K562 (cell line): ENCODE measurements around the gene MORC1. TPM values are rescaled to one million over a fixed set of nuclear protein-coding genes. Genes with fewer than 3 reads are reported as not detected.

Experiments used
- ATAC-seq: fragments of 200-7000 bp; cut with Tn5 transposase; 3 replicates; pipeline ENCODE4 v1.9.1; 2020; ENCODE audit warnings: moderate library complexity
- BruUV-seq: library from RNA; stranded (reverse); fragments of 400-500 nt; replicated peaks from 2 replicates; lab custom pipeline; 2021; lab: Mats Ljungman, UMichigan
- CTCF ChIA-PET: fragments of 300-600 bp; formaldehyde crosslinking; extraction: SDS; loops from one replicate; lab custom pipeline; 2021; ENCODE audit warnings: low intra/inter-chr PET ratio; lab: Yijun Ruan, JAX
- POLR2A ChIA-PET: fragments of 300-600, 350-650 bp; sonication (Branson Sonifier 250); formaldehyde crosslinking; extraction: SDS; loops from one replicate; lab custom pipeline; 2021; ENCODE audit warnings: antibody characterized with exemption, inconsistent platforms; lab: Yijun Ruan, JAX
- DNase-seq, 4 experiments: peaks; one replicate each; pipeline versions ENCODE4 v3.0.0 to v3.0.0-alpha.2; 2011 to 2018; ENCODE audit warnings: low spot score in 3 of 4, mixed read lengths in 3 of 4; ENCODE audit errors: extremely low read depth in 1 of 4
- FAIRE-seq: peaks from 2 replicates; lab custom pipeline; 2011; peaks lifted over from hg19 to GRCh38; lab: Jason Lieb, UNC
- H2AFZ ChIP-seq: 2 replicates; pipeline ENCODE4 v1.6.0; 2011; ENCODE audit warnings: low read depth, low read length, control low read depth, inconsistent platforms
- H3K27ac ChIP-seq: fragments of 200-600 bp; 3 replicates; pipeline ENCODE4 v1.8.0; 2011; ENCODE audit warnings: low read depth, mild to moderate bottlenecking, control low read depth, inconsistent platforms, low read length, moderate library complexity, mixed read lengths; ENCODE audit errors: extremely low read depth
- H3K27me3 ChIP-seq, 2 experiments: fragments of 300-600 bp in 1 of 2; 2 replicates in 1 of 2; 3 replicates in 1 of 2; pipeline versions ENCODE4 v1.6.0 to v1.8.0; 2011; ENCODE audit warnings: inconsistent platforms in 2 of 2, low read length in 2 of 2, mild to moderate bottlenecking in 1 of 2, mixed read lengths in 1 of 2, moderate library complexity in 1 of 2; ENCODE audit not compliant: control insufficient read depth in 2 of 2, insufficient read depth in 2 of 2
- H3K36me3 ChIP-seq: fragments of 300-600 bp; 3 replicates; pipeline ENCODE4 v1.8.0; 2011; ENCODE audit warnings: mild to moderate bottlenecking, low read length, inconsistent platforms; ENCODE audit not compliant: control insufficient read depth, insufficient read depth
- H3K4me1 ChIP-seq, 2 experiments: fragments of 200-600 bp in 1 of 2; replicated peaks in 1 of 2; 2 replicates in 1 of 2; 3 replicates in 1 of 2; pipeline versions ENCODE4 v1.5.1 to v1.8.0; 2011; ENCODE audit warnings: inconsistent platforms in 2 of 2, low read length in 2 of 2, mild to moderate bottlenecking in 1 of 2, mixed read lengths in 1 of 2, moderate library complexity in 1 of 2; ENCODE audit not compliant: control insufficient read depth in 2 of 2, insufficient read depth in 2 of 2
- H3K4me2 ChIP-seq: 2 replicates; pipeline ENCODE4 v1.6.1; 2011; ENCODE audit warnings: low read length, control low read depth, inconsistent platforms, mixed read lengths; ENCODE audit not compliant: insufficient read depth
- H3K4me3 ChIP-seq: fragments of 200-600 bp; sonication (generic), shearing (Covaris generic); 2 replicates; pipeline ENCODE4 v1.5.1; 2016; ENCODE audit warnings: control low read depth, inconsistent platforms
- H3K79me2 ChIP-seq: fragments of 200-600 bp; 3 replicates; pipeline ENCODE4 v1.8.0; 2011; ENCODE audit warnings: low read length, inconsistent platforms; ENCODE audit not compliant: control insufficient read depth, insufficient read depth
- H3K9ac ChIP-seq, 2 experiments: 2 replicates each; pipeline versions ENCODE4 v1.6.0 to v1.6.1; 2011; ENCODE audit warnings: low read depth in 2 of 2, low read length in 2 of 2, control low read depth in 1 of 2, inconsistent platforms in 1 of 2, mild to moderate bottlenecking in 1 of 2, mixed read lengths in 1 of 2; ENCODE audit not compliant: insufficient read depth in 1 of 2
- H3K9me1 ChIP-seq: one replicate; pipeline ENCODE4 v1.6.0; 2011; ENCODE audit warnings: inconsistent platforms, mild to moderate bottlenecking, low read length, moderate library complexity; ENCODE audit not compliant: control insufficient read depth, insufficient read depth
- H3K9me3 ChIP-seq: replicated peaks from 2 replicates; pipeline ENCODE4 v1.5.1; 2011; ENCODE audit warnings: low read depth, low read length, inconsistent platforms; ENCODE audit not compliant: control insufficient read depth, insufficient read depth
- H4K20me1 ChIP-seq: replicated peaks from 2 replicates; pipeline ENCODE4 v1.6.1; 2011; ENCODE audit warnings: low read length, inconsistent platforms, mixed read lengths; ENCODE audit not compliant: control insufficient read depth, insufficient read depth
- FUS ChIP-seq: fragments of 200-400 bp; formaldehyde crosslinking; optimal IDR thresholded peaks from 2 replicates; pipeline ENCODE3; 2017; ENCODE audit warnings: low read depth, low read length
- PRMT5 ChIP-seq: sonication (generic); formaldehyde crosslinking; IDR thresholded peaks from 2 replicates; pipeline ENCODE4 v1.5.0; 2020; ENCODE audit warnings: missing genetic modification reagents
- RBBP5 ChIP-seq: fragments of 200-600 bp; sonication (generic); IDR thresholded peaks from 2 replicates; pipeline ENCODE4 v1.6.1; 2012; ENCODE audit warnings: borderline replicate concordance, mild to moderate bottlenecking, low read length, control low read depth, inconsistent platforms; ENCODE audit not compliant: insufficient read depth, poor library complexity, severe bottlenecking
- ZNF3 ChIP-seq: fragments of 250-450 bp; sonication (Bioruptor Pico); IDR thresholded peaks from 2 replicates; pipeline ENCODE4 v1.5.0; 2021; ENCODE audit warnings: mild to moderate bottlenecking, moderate library complexity
- WGBS: fragments of 100-300 bp; shearing (Covaris generic); methylation state at CpG from one replicate; pipeline ENCODE4 v1.1.6; 2016; ENCODE audit warnings: low coverage, mixed read lengths; ENCODE audit not compliant: insufficient coverage; ENCODE audit errors: missing lambda C conversion rate; 5-methylcytosine and 5-hydroxymethylcytosine counted together
- in situ Hi-C: fragments of 300-500 bp; cut with MboI; formaldehyde crosslinking; loops from 4 replicates; pipeline ENCODE4 v1.15.0; 2018; ENCODE audit warnings: inconsistent platforms, mixed read lengths
- intact Hi-C: fragments of 100-400 bp; cut with micrococcal nuclease; formaldehyde crosslinking; loops from 2 replicates; pipeline ENCODE4 v1.14.2; 2022
- polyA plus RNA-seq, 8 experiments: library from polyadenylated mRNA; depleted of rRNA in 4 of 8; stranded (reverse) in 5 of 8; unstranded in 3 of 8; fragments of >200 nt; fragmentation: Nextera tagmentation in 2 of 8; fragmentation: Illumina TruSeq in 1 of 8; extraction: Ambion mirVana in 2 of 8; extraction: Trizol in 1 of 8; gene quantifications; 2 replicates each; pipeline versions ENCODE4 v1.2.1 to v1.2.3, GENCODE V29; 2011 to 2014; ENCODE audit warnings: inconsistent platforms in 1 of 8, missing spikeins in 1 of 8
- total RNA-seq, 7 experiments: library from RNA; depleted of rRNA in 6 of 7; stranded (reverse); fragments of >200 nt in 6 of 7; fragmentation: Illumina TruSeq in 2 of 7; extraction: Trizol in 2 of 7; gene quantifications; 2 replicates each; pipeline versions ENCODE4 v1.2.1 to v1.2.3, GENCODE V29; 2011 to 2021; ENCODE audit warnings: low replicate concordance in 1 of 7
- TF ChIP-seq, protein P1 (sequence below), 2 experiments: fragments of 150-350 bp in 1 of 2; IDR thresholded peaks; 2 replicates each; pipeline ENCODE4 v1.6.1; 2012 to 2016; ENCODE audit warnings: low read depth in 2 of 2, low read length in 2 of 2, mild to moderate bottlenecking in 1 of 2, moderate library complexity in 1 of 2
- TF ChIP-seq, protein P2 (sequence below): fragments of 250-450 bp; sonication (Bioruptor Pico); IDR thresholded peaks from 2 replicates; pipeline ENCODE4 v1.4.0; 2020

Gene MORC1
- total and polyA plus RNA-seq, 9 of the 15 experiments (the other 6 are each of a cell fraction or from before 2014, with no cell fraction given) = 0.08 to 0.41 (median 0.30) TPM; not detected in 1

DNA sequence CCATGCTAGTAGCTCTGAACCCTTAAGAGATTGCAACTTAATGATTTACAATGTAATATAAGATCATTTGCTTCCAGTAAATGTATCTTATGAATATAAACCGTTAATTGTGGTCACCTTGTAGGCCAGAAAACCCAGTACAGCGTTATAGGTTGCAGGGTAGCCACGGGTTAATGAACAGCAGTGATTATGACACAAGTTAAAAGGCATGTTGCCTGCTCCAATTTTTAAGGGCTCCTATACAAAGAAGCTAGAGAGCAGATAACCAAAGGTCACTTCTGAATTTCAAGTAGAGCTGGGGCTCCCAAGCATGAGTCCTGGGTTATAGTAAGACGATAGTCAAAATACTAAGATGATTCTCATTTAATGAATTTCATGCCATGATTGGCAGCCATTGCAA, 177.8 kb downstream of the MORC1 start:
- 0% methylated on average over 4 of the region's 4 CpGs for WGBS
- ChIA-PET POLR2A (no interaction called here), CTCF (no interaction called here)
- Histone ChIP-seq H3K4me2 (no peak overlapping the region), H4K20me1 (no peaks in the 10 kb centered on the region), H3K79me2 (no peaks in the 10 kb centered on the region), H3K4me1 (no peaks in the 10 kb centered on the region), H3K9me3 (no peaks in the 10 kb centered on the region), H2AFZ (no peak overlapping the region), H3K36me3 (no peaks in the 10 kb centered on the region), H3K27ac (no peak overlapping the region), H3K9ac (no peak overlapping the region), H3K9me1 (no peaks in the 10 kb centered on the region), H3K4me3 (no peak overlapping the region), H3K27me3 (no peaks in the 10 kb centered on the region)
- no peak for TF ChIP-seq PRMT5 (CRISPR knock-in tag)
- TF ChIP-seq, protein P1, sequence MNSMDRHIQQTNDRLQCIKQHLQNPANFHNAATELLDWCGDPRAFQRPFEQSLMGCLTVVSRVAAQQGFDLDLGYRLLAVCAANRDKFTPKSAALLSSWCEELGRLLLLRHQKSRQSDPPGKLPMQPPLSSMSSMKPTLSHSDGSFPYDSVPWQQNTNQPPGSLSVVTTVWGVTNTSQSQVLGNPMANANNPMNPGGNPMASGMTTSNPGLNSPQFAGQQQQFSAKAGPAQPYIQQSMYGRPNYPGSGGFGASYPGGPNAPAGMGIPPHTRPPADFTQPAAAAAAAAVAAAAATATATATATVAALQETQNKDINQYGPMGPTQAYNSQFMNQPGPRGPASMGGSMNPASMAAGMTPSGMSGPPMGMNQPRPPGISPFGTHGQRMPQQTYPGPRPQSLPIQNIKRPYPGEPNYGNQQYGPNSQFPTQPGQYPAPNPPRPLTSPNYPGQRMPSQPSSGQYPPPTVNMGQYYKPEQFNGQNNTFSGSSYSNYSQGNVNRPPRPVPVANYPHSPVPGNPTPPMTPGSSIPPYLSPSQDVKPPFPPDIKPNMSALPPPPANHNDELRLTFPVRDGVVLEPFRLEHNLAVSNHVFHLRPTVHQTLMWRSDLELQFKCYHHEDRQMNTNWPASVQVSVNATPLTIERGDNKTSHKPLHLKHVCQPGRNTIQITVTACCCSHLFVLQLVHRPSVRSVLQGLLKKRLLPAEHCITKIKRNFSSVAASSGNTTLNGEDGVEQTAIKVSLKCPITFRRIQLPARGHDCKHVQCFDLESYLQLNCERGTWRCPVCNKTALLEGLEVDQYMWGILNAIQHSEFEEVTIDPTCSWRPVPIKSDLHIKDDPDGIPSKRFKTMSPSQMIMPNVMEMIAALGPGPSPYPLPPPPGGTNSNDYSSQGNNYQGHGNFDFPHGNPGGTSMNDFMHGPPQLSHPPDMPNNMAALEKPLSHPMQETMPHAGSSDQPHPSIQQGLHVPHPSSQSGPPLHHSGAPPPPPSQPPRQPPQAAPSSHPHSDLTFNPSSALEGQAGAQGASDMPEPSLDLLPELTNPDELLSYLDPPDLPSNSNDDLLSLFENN (IDR thresholded peaks at IDR 0.05; ENCODE audit: low read depth in 2 of 2, low read length in 2 of 2) = no peak
- no peak for TF ChIP-seq ZNF3
- TF ChIP-seq, protein P2, sequence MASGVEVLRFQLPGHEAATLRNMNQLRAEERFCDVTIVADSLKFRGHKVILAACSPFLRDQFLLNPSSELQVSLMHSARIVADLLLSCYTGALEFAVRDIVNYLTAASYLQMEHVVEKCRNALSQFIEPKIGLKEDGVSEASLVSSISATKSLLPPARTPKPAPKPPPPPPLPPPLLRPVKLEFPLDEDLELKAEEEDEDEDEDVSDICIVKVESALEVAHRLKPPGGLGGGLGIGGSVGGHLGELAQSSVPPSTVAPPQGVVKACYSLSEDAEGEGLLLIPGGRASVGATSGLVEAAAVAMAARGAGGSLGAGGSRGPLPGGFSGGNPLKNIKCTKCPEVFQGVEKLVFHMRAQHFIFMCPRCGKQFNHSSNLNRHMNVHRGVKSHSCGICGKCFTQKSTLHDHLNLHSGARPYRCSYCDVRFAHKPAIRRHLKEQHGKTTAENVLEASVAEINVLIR = no peak
- TF ChIP-seq FUS = no peak
- no peak for TF ChIP-seq RBBP5
- no peak for FAIRE-seq
- intact Hi-C loops = no loop called here
- DNase-seq = no peak
- in situ Hi-C loops = no loop called here
- ATAC-seq = no peak
- no TSS peak for BruUV-seq
